C4-2B (cell line): ENCODE measurements around the gene SHLD2.
"Not testable (repeated sequence)": the region's sequence is repeated elsewhere in the genome, so short reads cannot be mapped to it uniquely, and the experiment has no call there.

Source experiments
- ZFX ChIP-seq: fragments of 450-650 bp; IDR thresholded peaks from 2 replicates; pipeline ENCODE4 v1.6.1; 2017
- TF ChIP-seq, protein P1 (sequence below): fragments of 450-650 bp; conservative IDR thresholded peaks from 2 replicates; pipeline ENCODE4 v1.5.1; 2017; ENCODE audit warnings: mild to moderate bottlenecking

DNA sequence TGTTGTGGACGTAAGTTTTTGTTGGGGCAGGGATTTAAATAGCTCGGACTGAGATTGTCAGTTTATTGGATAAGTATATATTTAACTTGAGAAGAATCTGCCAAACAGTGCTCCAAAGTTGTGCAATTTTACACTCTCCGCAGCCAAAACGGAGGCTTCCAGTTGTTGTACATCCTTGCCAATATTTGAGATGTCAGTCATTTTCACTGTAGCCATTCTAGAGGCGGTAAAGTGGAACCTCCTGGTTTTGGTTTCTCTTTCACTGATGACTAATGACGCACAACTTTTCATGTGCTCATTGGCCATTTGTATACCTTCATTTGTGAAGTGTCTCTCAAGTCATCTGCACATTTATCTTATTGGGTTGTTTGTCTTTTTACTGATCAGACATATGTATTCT lies 105.9 kb downstream of the SHLD2 start:
- TF ChIP-seq, protein P1, sequence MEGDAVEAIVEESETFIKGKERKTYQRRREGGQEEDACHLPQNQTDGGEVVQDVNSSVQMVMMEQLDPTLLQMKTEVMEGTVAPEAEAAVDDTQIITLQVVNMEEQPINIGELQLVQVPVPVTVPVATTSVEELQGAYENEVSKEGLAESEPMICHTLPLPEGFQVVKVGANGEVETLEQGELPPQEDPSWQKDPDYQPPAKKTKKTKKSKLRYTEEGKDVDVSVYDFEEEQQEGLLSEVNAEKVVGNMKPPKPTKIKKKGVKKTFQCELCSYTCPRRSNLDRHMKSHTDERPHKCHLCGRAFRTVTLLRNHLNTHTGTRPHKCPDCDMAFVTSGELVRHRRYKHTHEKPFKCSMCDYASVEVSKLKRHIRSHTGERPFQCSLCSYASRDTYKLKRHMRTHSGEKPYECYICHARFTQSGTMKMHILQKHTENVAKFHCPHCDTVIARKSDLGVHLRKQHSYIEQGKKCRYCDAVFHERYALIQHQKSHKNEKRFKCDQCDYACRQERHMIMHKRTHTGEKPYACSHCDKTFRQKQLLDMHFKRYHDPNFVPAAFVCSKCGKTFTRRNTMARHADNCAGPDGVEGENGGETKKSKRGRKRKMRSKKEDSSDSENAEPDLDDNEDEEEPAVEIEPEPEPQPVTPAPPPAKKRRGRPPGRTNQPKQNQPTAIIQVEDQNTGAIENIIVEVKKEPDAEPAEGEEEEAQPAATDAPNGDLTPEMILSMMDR: not testable (repeated sequence)
- not testable (repeated sequence) for TF ChIP-seq ZFX
